Ovary (tissue), 3 donors: Measurements from ENCODE around the gene GALNT13.

Source experiments
- CTCF ChIP-seq, 3 donors: fragments of 450-650 bp in 2 of 3; fragments of 200-600 bp in 1 of 3; IDR thresholded peaks; one replicate each; pipeline versions ENCODE4 v1.5.1 to v1.8.0; 2016 to 2022; ENCODE audit warnings: antibody characterized with exemption in 3 of 3, mild to moderate bottlenecking in 1 of 3
- EP300 ChIP-seq: sonication (generic); formaldehyde crosslinking; IDR thresholded peaks from one replicate; pipeline ENCODE4 v1.6.1; 2017; ENCODE audit warnings: antibody characterized with exemption
- POLR2A ChIP-seq: fragments of 450-650 bp; IDR thresholded peaks from one replicate; pipeline ENCODE4 v1.6.1; 2017; ENCODE audit warnings: antibody characterized with exemption, mild to moderate bottlenecking, moderate library complexity
- donor health status: DM: no; HTN: no; CAD: no.

GRCh38 chr2:154455866-154456265 lies 584.1 kb downstream of the GALNT13 start:
- TF ChIP-seq CTCF (IDR thresholded peaks at IDR 0.05) (no peak), POLR2A (no peak), EP300 (no peak)
